ENCODE data around the gene CEL. TPM values are rescaled to one million over a fixed set of nuclear protein-coding genes. Genes with fewer than 3 reads are reported as not detected.
"Not testable (repeated sequence)": the region's sequence is repeated elsewhere in the genome, so short reads cannot be mapped to it uniquely, and the experiment has no call there.

Gene CEL
- polyA plus RNA-seq, 12 donors = 0.97 to 20.3 (median 1.7) TPM; not detected in 1

DNA sequence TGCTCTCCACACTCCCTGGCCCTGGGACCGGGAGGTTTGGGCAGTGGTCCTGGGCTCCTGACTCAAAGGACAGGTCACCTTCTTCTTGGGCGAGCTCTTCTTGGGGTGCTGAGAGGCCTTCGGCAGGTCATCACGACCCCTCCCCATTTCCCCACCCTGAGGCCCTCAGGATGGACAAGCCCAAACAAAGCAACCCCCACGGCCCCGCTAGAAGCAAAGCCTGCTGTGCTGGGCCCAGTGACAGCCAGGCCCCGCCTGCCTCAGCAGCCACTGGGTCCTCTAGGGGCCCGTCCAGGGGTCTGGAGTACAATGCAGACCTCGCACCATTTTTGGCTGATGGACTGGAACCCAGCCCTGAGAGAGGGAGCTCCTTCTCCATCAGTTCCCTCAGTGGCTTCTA lies 21.9 kb downstream of the CEL start:
- DNase-seq = not testable (repeated sequence)

DNA sequence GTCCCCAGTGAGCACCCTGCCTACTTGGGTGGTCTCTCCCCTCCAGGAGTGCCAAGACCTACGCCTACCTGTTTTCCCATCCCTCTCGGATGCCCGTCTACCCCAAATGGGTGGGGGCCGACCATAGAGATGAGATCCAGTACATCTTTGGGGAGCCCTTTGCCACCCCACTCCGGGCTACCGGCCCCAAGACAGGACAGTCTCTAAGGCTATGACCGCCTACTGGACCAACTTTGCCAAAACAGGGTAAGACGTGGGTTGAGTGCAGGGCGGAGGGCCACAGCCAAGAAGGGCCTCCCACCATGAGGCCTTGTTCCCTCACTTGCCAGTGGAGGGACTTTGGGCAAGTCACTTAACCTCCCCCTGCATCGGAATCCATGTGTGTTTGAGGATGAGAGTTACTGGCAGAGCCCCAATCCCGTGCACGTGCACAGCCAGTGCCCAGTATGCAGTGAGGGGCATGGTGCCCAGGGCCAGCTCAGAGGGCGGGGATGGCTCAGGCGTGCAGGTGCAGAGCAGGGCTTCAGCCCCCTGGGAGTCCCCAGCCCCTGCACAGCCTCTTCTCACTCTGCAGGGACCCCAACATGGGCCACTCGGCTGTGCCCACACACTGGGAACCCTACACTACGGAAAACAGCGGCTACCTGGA lies 24.6 kb downstream of the CEL start:
- DNase-seq = not testable (repeated sequence)

DNA sequence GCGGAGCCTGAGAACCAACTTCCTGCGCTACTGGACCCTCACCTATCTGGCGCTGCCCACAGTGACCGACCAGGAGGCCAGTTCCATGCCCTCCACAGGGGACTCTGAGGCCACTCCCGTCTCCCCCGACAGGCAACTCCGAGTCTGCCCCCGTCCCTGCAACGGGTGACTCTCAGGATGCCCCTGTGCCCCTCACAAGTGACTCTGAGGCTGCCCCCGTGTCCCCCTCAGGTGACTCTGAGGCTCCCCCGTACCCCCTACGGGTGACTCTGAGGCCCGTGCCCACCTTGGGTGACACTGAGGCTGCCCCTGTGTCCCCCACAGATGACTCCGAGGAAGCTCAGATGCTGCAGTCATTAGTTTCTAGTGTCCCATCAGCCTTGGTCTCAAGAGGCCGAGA lies 25.1 kb downstream of the CEL start:
- no peak for DNase-seq

DNA sequence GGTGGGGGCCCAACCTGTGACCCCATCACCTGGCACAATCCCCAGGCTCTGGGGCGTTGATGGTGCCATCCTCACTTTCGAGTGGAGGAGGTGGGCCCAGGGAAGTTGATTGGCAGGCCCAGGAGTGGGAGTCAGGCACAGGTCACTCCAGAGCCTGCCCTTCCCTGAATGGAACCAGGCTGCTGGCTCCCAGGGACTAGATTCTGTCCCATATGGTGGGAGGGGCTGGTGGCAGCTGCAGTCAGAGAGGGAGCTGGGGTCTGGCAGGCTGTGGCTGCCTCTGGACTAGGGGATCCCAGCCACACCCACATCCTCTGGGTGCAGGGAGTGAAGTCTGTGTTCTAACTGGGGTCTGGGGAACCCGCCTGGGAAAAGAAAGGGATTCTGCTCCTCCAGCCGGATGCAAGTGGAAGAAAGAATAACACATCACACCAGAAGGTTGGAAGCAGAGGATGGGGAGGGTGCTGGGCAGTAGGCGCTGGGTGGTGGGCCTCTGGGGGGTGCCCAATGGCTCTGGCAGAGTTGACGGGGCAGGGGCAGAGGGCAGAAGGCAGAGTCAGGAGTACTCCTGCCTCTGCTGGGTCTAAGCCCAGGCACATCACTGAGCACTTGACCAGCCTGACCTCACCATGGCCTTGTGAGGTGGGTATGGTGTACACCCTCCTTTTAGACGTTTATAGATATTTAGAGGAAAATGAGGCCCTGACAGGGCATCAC lies 25.8 kb downstream of the CEL start:
- no peak for DNase-seq

DNA sequence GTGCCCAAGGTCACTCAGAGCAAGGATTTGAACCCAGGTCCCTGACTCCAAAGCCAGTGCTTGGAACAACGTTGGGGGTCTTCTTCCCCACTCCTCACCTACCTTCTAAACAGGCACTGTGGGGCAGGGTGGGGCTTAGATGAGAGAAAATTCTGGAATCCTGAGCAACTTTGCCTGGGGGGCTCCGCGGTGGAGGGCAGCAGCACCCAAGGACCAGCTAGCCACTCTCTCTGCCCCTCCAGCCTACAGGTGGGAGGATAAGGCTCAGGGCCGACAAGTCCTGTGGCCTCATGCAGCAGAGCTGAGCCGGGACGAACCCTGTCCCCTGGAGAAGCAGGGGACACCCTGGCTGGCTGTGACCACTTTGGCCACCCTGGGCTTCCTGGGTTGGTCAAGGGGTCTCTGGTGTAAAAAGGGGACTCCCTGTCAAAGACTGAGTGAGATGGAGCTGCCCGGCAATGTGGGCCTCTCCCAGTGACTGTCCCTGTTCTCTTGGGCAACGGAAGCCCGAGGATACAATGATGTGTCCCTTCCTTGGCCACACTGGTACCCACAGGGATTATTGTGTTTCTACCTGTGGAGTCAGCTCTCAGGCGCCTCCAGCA lies 26.5 kb downstream of the CEL start:
- no peak for DNase-seq

DNA sequence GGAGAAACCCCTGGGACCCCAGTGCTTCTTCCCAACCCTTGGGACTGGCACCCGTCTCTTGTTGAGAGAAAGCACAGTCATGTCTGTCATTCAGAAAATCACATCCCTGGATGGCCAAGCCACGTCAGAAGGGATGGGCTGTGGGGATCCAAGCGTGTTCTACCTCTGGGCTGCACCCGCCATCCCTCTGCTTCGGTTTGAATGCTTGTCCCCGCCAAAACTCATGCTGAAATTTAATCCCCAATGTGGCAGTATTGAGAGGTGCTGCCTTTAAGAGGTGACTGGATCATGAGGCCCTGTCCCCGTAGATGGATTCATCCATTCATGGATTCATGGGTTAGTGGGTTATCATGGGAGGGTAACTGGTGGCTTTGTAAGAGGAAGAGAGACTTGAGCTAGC lies 27.0 kb downstream of the CEL start:
- no peak for DNase-seq

DNA sequence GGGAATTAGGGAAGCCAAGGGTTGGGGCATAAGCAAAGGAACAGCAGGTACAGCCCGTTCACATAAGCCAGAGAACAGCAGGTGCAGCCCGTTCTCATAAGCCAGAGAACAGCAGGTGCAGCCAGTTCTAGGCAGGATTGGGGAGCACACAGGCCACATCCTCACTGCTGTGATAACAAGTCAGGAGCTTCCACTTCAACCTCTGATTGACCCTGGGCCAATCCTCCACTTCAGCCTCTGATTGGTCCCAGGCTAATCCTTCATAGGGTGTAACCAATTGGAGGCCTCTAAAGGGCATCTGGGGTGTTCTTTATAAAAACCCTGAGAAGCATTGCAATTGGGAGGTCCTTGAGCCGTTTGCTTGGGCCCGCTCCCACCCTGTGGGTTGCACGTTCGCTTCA lies 27.5 kb downstream of the CEL start:
- no peak for DNase-seq

DNA sequence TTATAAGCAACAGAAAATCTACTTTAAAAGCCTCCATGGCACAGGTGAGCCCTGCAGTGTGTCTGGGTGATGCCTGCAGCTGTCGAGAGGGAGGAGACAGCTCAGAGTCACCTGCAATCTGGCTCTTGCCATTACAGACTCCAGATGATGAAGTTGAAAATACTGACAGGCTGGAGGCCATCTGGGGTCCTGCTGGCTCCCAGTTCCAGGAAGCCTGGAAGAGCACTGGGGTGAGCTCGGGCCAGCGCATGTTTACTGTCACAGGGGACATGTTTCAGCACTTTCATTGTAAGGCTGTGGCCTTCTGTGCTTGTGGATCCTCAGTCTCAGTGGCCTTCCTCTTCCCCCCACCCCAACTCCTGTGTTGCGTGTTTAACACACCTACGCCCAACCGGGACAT lies 28.4 kb downstream of the CEL start:
- DNase-seq = no peak

DNA sequence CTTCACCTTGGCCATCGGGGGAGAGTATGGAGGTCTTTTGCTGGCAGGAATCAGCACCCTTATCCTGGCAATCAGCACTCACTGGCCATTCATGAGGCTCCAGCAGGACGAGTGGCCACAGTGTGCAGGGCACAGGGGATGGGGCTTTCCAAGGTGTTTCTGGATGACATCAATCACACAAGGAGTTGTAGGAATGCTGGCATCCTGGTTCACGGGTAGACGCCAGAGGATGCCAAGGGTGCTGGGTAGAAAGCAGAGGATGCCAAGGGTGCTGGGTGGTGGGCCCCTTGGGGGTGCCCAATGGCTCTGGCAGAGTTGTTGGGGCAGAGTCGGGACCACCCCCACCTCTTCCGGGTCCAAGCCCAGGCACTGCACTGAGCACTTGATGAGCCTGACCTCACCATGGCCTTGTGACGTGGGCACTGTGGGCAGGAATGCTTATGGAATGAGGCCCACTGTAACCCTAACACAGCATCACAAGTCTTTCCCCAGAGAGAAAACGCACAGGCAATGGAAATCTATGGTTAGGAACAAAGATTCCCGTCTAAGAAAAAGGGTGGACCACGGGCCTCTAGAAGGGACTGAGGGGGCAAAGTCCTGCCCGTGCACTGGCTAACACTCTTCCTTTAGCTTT lies 29.1 kb downstream of the CEL start:
- no peak for DNase-seq

DNA sequence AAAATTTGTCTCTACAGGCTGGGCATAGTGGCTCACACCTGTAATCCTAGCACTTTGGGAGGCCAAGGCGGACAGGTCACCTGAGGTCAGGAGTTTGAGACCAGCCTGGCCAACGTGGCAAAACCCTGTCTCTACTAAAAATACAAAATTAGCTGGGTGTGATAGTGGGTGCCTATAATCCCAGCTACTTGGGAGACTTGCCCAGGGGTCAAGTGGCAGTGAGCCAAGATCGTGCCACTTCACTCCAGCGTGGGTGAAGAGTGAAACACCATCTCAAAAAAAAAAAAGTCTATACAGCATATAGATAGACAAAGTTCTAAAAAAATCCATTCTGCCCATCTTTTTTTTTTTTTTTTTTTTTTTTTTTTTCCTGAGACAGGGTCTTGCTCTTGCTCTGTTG lies 32.6 kb downstream of the CEL start:
- not testable (repeated sequence) for DNase-seq

DNA sequence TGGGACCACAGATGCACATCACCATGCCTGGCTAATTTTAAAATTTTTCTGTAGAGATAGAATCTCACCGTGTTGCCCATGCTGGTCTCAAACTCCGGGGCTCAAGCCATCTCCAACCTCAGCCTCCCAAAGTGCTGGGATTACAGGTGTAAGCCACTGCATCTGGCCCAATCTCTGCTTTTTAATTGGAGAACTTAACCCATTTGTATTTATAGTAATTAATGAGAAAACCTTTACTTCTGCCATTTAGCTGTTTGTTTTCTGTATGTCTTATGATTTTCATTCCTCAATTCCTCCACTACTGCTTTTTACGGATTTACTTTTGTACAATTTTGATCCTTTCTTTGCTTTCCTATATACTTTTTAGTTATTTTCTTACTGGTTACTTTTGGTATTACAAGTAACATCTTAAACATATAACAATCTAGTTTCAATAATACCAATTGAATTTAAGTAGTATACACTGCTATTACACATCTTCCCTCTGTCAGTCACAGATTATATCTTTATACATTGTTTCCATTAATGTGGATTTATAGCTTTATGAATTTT lies 33.1 kb downstream of the CEL start:
- no peak for DNase-seq

DNA sequence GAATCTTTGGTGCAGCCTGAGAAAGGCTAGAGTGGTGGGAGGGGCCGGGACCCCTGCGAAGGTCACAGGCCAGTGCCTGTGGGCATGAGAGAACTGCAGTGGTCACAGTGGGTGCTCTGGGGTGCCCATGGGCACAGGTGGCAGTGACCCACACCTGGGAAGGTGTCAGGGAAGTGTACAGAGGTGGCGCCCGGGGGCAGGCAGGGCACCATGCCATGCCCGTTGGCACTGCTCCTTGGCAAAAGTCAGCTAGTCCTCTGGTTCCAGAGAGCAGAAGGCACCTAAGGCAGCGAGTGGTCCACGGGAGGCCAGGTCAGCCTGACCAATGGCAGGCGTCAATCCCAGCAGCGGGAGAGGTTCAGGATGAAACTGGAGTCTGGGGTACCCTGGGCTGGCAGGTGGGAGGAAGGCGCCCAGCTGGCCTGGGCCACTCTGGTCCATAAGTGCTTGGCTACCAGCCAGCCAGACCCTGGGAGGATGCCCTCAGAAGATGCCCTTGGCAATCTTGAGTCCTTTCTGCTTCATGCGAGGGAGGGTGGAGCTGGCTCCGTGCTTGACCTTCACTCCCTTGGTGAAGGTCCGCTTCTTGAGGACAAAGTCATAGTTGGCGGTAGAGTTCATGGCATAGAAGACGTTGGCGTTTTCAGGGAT lies 36.4 kb downstream of the CEL start:
- no peak for DNase-seq

DNA sequence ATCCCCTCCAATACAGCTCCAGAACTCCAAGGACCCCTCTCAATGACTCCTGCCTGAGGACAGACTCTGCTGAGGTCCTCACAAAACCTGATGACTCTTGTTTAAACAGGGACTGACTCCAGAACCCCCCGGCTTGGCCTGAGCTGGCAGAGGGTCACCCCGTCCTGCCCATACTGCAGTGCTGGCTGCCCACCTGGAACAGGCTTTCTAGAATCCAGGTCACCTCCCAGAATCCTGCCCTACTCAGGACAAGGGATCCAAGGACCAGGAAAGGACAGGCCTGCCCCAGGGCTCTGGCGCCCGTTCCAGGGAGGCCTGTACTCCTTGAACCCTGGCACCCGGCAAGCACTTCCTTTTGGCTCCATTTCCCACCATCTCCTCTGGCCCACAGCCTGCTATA lies 37.1 kb downstream of the CEL start:
- DNase-seq = no peak

DNA sequence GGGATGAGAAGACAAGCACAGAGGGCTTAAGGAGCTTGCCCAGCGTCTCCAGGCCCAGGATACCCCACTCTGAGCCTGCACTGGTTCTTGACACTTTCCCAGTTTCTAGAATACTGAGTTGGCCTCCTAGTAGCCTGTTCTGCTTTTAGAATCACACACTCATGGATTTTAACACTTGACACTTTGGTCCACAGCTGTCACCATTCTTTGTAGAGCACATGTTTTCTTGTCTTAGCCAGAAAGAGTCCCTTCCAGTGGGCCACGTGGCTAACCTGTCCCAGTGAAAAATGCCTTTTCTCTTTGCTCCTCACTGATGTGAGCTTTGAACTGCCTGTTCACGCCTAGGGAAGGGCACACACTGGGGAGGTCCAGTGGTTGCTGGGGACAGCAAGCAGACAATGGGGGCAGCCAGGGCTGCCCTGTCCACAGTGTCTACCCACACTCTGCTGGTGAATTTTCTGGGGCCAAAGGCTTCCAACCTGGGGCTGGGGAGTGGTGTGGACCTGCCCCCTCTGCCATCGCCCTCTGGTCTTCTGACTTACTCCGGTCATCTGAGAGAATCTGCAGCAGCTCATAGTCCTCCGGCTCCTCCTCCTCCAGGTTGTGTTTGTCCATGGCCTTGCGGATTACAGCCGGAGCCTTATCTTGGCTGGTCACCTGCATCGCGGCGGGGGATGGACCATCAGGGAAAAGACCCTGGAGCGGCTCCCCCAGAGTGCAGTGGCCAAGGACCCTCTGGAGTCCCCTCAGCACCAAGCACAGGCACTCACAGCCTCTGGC lies 38.1 kb downstream of the CEL start:
- no peak for DNase-seq

DNA sequence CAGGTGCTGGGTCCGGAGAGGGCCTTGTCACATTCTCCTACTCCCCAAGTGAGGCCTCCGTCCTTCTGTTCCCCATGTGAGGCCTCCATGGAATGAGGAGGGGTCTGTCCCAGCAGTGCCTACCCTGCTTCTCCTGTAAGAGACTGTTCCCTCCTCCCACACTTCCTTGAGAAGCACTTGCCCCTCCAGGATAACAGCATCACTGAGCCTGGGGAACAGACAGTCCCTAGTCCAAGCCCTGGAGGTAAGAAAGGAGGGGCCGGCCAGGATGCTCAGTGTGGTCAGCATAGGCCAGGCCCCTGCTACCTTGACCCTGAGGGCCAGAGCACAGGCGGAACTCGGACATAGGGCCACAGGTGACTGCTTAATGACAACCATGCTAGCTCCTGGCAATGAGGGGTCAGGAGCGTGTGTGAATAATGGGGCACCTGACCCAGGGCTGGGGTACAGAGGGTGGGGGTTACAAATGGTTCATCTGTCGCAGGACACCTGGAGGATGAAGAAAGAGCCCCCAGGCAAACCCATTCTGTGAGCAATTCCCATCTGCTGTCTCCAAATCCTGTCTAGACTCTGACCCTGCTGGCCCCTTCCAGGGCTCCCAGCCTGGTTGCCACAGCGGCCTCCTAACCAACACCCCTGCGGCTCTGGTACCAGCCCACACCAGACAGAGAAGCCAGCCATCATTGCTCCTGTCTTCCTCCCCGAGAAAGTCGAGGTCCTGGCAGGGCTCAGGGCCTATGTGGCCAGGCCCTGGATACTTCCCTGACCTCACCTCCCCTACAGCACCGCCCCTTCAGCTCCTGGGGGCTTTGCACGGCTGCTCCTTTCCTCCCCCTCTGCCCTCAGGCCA lies 39.0 kb downstream of the CEL start:
- DNase-seq = no peak

DNA sequence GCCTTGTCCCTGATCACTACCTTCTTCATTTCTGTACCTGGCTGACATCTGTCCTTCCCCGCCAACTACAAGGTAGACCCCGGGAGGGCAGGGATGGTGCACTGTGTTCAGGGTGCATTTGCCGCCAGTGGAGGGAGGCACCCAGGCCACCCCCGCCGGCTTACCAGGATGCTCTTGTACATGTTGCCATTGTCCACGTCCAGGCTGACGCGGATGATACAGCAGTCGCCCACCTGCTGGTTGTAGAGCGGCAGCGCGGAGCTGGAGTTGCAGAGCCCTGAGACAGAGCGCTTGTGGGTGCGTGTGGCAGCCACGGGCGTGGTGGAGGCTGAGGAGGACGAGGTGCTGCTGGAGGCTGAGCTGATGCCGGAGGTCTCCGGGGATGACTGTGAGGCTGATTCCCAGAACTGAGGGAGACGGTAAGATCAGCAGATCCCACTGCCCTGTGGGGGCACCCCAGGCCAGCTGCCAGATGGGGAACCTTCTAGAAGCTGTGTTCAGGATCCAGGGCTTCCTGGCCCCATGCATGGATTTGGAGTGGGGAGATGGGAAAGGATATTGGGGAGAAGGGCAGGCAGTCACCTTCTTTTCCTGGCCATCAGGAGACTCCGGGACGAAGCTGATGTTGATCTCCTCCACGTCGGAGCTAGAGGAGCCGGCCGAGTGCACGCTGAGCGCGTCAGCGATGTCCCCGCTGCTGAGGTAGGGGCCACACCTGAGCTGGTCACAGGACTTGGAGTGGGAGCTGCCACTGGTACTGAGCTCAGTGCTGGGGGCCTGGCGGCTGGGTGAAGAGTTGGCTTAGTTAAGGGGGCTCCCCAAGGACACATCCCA lies 39.8 kb downstream of the CEL start:
- no peak for DNase-seq

DNA sequence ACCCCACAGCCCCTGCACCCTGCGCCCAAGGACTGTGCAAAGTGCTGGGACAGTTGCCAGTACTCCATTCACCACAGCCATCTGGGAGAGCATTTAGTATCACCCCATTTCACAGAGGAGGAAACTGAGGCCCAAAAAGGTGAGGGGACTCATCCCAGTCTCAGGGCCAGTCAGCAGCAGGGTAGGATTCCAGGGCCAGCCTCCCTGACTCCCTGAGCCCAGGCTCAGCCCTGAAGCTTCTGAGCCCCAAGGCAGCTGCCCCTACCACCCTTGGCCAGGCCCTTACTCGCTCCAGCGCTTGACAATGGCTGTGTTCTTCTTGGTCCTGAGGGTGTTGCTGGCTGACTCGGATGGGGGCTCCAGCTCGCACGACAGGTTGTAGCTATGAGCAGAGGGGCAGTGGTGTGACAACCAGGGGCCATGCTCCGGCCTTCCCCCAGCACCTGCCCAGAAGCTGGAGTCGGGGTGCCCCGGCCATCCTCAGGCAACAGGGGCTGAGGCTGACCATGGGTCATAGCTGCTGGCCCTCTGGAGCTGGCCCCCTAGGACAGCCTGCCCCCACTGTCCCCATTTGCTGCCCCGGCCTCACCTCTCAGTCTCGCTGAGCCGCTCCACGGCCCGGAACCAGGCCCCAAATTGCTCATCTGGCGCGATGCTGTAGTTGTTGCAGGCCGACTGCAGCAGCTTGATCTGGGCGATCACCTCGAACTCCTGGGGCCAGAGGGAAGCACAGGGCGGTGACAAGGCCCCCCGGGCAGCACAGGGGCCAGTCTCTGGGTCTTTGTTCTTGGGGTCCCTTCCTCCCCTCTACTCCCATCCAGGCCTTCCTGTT lies 40.6 kb downstream of the CEL start:
- DNase-seq = no peak
